ENCODE measurements around the gene TRABD2B.

Gene TRABD2B

GRCh38 chr1:47940326-47940725 is 56.9 kb downstream of the TRABD2B start:
- no peak for TF ChIP-seq FOXP2 (optimal IDR thresholded peaks at IDR 0.05; ENCODE audit: borderline replicate concordance, extremely low read depth, extremely low read length, insufficient read depth)
- TF ChIP-seq REST (IDR thresholded peaks at IDR 0.05; ENCODE audit: insufficient read depth in 1 of 2, low read depth in 2 of 2, low read length in 2 of 2) = no peak
- no peak for TF ChIP-seq SIN3A (IDR thresholded peaks at IDR 0.05; ENCODE audit: borderline replicate concordance, insufficient read depth, low read length)
- no peak for TF ChIP-seq POLR2AphosphoS5 (IDR thresholded peaks at IDR 0.05; ENCODE audit: low read depth, low read length)
- no peak for TF ChIP-seq TAF1 (IDR thresholded peaks at IDR 0.05; ENCODE audit: borderline replicate concordance, insufficient read depth, low read length)

- TF ChIP-seq TAF1 (IDR thresholded peaks at IDR 0.05; ENCODE audit: borderline replicate concordance, insufficient read depth, low read length) (no peak), FOXP2 (optimal IDR thresholded peaks at IDR 0.05; ENCODE audit: borderline replicate concordance, extremely low read depth, extremely low read length, insufficient read depth) (no peak)
Measured at GRCh38 chr1:47938520-47938919, 58.7 kb downstream of the TRABD2B start.

- TF ChIP-seq FOXP2 (optimal IDR thresholded peaks at IDR 0.05; ENCODE audit: borderline replicate concordance, extremely low read depth, extremely low read length, insufficient read depth) (no peak), REST (IDR thresholded peaks at IDR 0.05; ENCODE audit: insufficient read depth in 1 of 2, low read depth in 2 of 2, low read length in 2 of 2) (no peak), POLR2AphosphoS5 (IDR thresholded peaks at IDR 0.05; ENCODE audit: low read depth, low read length) (no peak), TAF1 (IDR thresholded peaks at IDR 0.05; ENCODE audit: borderline replicate concordance, insufficient read depth, low read length) (no peak), SIN3A (IDR thresholded peaks at IDR 0.05; ENCODE audit: borderline replicate concordance, insufficient read depth, low read length) (no peak)
Measured at GRCh38 chr1:47937586-47938254, 59.5 kb downstream of the TRABD2B start.

- TF ChIP-seq SIN3A (IDR thresholded peaks at IDR 0.05; ENCODE audit: borderline replicate concordance, insufficient read depth, low read length) (no peak), REST (IDR thresholded peaks at IDR 0.05; ENCODE audit: insufficient read depth in 1 of 2, low read depth in 2 of 2, low read length in 2 of 2) (no peak), FOXP2 (optimal IDR thresholded peaks at IDR 0.05; ENCODE audit: borderline replicate concordance, extremely low read depth, extremely low read length, insufficient read depth) (no peak), POLR2AphosphoS5 (IDR thresholded peaks at IDR 0.05; ENCODE audit: low read depth, low read length) (no peak), TAF1 (IDR thresholded peaks at IDR 0.05; ENCODE audit: borderline replicate concordance, insufficient read depth, low read length) (no peak)
Measured at GRCh38 chr1:47936916-47937551, 60.2 kb downstream of the TRABD2B start.

DNA sequence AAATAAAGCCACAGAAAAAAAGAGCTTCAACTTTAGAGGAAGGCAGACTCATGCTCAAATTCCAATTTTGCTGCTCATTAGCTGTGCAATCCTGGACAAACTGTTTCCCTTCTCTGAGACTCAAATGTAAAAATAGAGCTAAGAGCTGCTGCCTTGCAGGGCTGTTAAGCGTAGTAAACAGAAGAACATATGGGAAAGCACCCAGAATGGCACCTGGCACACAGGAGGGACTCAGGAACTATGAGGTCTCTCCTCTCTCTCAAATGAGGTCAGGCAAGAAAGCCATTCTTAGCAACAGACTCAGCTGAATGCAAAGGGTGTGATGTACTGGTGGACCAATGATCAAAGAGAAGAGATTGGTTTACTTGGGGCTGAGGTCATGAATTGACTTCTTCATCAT is 61.3 kb downstream of the TRABD2B start:
- TF ChIP-seq FOXP2 (optimal IDR thresholded peaks at IDR 0.05; ENCODE audit: borderline replicate concordance, extremely low read depth, extremely low read length, insufficient read depth) (no peak), TAF1 (IDR thresholded peaks at IDR 0.05; ENCODE audit: borderline replicate concordance, insufficient read depth, low read length) (no peak), SIN3A (IDR thresholded peaks at IDR 0.05; ENCODE audit: borderline replicate concordance, insufficient read depth, low read length) (no peak), REST (IDR thresholded peaks at IDR 0.05; ENCODE audit: insufficient read depth in 1 of 2, low read depth in 2 of 2, low read length in 2 of 2) (no peak), POLR2AphosphoS5 (IDR thresholded peaks at IDR 0.05; ENCODE audit: low read depth, low read length) (no peak)

All from PFSK-1 (cell line).